ENCODE results near the gene UBIAD1. TPM values are rescaled to one million over a fixed set of nuclear protein-coding genes. Genes with fewer than 3 reads are reported as not detected.

UBIAD1 gene
- total RNA-seq, 1 donor, result 11.7 TPM

- no peak overlapping the region for H3K4me3 ChIP-seq (ENCODE audit: low read depth, low read length)
- no peak for TF ChIP-seq CTCF (IDR thresholded peaks at IDR 0.05; ENCODE audit: insufficient read depth, low read length)
- no peak for DNase-seq (ENCODE audit: low read depth)
These were observed 59.0 kb downstream of the UBIAD1 start for GRCh38 chr1:11331945-11332546.

- no peak for DNase-seq (ENCODE audit: low read depth)
- H3K4me3 ChIP-seq (ENCODE audit: low read depth, low read length), result no peak overlapping the region
- TF ChIP-seq CTCF (IDR thresholded peaks at IDR 0.05; ENCODE audit: insufficient read depth, low read length), result no peak
These were observed 60.6 kb downstream of the UBIAD1 start for GRCh38 chr1:11333631-11334030.

- H3K4me3 ChIP-seq (ENCODE audit: low read depth, low read length), result no peak overlapping the region
- no peak for DNase-seq (ENCODE audit: low read depth)
- TF ChIP-seq CTCF (IDR thresholded peaks at IDR 0.05; ENCODE audit: insufficient read depth, low read length), result no peak
These were observed 61.3 kb downstream of the UBIAD1 start for GRCh38 chr1:11334261-11334804.

DNA sequence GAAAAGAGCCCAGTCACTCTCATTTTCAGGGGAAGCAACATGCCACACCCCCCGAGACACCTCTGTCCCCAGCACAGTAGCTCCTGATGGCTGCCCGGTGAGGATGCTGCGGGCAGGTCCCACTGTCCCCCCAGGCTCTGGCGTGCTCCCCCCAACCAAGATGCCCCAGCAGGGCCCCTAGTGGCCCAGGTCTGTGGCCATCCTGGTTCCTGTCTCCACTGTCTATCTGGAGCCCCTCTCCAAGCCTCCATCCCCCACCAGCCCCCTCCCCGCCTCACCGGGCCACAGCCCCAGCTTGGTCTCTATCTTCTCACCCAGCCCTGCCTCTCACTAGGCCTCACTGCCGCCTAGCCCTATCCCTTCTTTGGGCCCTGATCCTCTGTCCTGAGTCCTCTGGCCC is 61.8 kb downstream of the UBIAD1 start:
- TF ChIP-seq CTCF (IDR thresholded peaks at IDR 0.05; ENCODE audit: insufficient read depth, low read length), result no peak
- H3K4me3 ChIP-seq (ENCODE audit: low read depth, low read length), result no peak overlapping the region
- no peak for DNase-seq (ENCODE audit: low read depth)

DNA sequence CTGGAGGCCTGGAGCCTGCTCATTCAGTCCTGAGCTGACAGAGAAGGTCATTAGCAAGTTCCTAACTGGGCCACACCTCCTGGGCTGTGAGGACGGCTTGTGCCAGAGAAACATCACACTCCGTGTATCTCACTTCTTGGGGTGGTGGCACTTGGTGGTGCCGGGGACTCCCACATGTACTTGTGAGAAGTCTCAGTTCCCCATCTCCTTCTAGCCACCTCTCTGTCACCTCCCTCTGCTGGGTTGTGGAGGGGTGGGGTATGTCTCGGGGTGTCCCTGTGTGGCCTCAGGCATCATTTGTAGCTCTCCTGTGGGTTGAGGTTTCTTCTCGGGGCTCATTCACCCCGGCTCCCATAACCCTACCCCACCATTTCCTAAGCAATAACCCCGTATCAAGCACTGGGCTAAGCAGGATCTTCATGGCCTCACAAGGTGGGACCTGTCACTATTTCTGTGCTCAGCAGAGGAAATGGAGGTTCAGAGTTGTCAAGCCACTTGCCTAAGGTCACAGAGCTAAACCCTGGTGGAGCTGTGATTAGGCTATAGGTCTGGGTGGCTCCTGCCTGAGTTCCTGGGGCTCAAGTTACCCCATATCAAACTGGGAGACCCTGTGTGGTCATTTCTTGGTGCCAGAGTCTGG is 62.5 kb downstream of the UBIAD1 start:
- no peak for TF ChIP-seq CTCF (IDR thresholded peaks at IDR 0.05; ENCODE audit: insufficient read depth, low read length)
- DNase-seq (ENCODE audit: low read depth), result no peak
- H3K4me3 ChIP-seq (ENCODE audit: low read depth, low read length), result no peak overlapping the region

DNA sequence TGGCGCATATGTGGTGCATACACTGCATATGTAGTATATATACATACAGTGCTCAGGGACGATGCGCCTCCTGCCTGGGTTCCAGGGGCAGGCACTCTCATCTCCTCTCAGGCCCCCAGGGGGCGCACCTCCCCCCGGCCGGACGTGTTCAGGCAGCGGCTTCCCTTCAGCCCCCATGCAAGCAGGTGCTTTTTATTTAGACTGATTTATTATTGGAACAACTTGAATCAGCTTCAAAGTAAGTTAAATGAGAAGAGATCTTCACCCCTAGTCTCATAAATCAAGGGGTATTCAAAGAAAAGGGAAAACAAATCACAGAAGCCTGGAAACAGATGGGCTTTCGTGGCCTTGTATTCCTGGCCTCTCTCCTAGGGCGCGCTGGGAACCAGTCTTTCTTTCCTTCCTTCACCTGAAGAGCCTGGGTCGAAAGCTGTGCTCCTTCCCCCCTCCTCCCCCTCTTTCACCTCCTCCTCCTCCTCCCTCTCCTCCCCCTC is 64.6 kb downstream of the UBIAD1 start:
- DNase-seq (ENCODE audit: low read depth), result peak; percentile 8
- no peak overlapping the region for H3K4me3 ChIP-seq (ENCODE audit: low read depth, low read length)
- peak; percentile 67 for TF ChIP-seq CTCF (IDR thresholded peaks at IDR 0.05; ENCODE audit: insufficient read depth, low read length)

Small RNAs within 50 kb of the gene (small RNA-seq; reads per million reads assigned to genes)
- gene RNU6-291P (not detected), gene RPL39P6 (not detected)

Other genes starting within 250 kb of the UBIAD1 start
- gene MASP2, start 226.0 kb upstream of the UBIAD1 start, total RNA-seq (ENCODE audit: low replicate concordance), result not detected in 2 replicates
- 9.1 and 42.7 TPM in 2 replicates for gene SRM, start 213.2 kb upstream of the UBIAD1 start, total RNA-seq (ENCODE audit: low replicate concordance)
- gene EXOSC10, start 173.3 kb upstream of the UBIAD1 start, total RNA-seq (ENCODE audit: low replicate concordance), result 63.6 and 64.6 TPM in 2 replicates
- under 0.01 and 0.65 TPM in 2 replicates for gene ANGPTL7, start 83.8 kb upstream of the UBIAD1 start, total RNA-seq (ENCODE audit: low replicate concordance)
- 23.1 and 36.3 TPM in 2 replicates for gene MTOR, start 10.6 kb upstream of the UBIAD1 start, total RNA-seq (ENCODE audit: low replicate concordance)
- not detected in 2 replicates for gene DISP3, start 206.0 kb downstream of the UBIAD1 start, total RNA-seq (ENCODE audit: low replicate concordance)